Measurements from ENCODE around the gene TMEM204.

TMEM204 gene

GRCh38 chr16:1575578-1575977 lies 42.1 kb downstream of the TMEM204 start:
- no peak overlapping the region for H3K27ac ChIP-seq
- no peak for TF ChIP-seq CTCF (IDR thresholded peaks at IDR 0.05)
- TF ChIP-seq ZFX (IDR thresholded peaks at IDR 0.05; ENCODE audit: borderline replicate concordance): no peak

DNA sequence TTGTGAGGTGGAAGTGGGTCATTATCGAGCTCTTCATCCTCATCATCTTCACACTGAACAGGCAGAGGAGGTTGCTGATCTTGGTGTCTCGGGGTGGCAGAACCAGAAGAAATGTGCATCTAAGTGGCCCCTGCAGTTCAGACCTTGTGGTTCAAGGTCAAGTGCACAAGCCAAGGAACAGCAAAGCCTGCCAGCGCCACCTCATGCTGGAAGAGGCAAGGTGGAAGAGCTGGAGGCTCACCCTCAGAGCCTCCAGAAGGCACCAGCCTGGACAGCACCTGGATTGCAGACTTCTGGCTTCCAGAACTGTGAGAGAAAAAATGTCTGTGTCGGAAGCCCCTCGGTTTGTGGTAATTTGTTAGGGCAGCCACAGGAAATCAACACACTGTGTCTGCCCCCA lies 45.7 kb downstream of the TMEM204 start:
- H3K27ac ChIP-seq: no peak overlapping the region
- TF ChIP-seq CTCF (IDR thresholded peaks at IDR 0.05) (no peak), ZFX (IDR thresholded peaks at IDR 0.05; ENCODE audit: borderline replicate concordance) (no peak)

DNA sequence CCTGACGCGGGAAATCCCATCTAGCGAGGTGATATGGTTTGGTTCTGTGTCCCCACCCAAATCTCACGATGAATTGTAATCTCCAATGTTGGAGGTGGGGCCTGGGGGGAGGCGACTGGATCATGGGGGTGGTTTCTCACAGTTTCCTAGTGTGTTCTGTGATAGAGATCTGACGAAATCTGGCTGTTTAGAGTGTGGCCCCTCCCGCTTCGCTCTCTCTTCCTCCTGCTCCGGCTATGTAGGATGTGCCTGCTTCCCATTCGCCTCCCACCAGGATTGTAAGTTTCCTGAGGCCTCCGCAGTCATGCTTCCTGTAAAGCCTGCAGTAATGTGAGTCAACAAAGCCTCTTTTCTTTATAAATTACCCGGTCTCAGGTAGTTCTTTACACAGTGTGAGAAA lies 46.8 kb downstream of the TMEM204 start:
- H3K27ac ChIP-seq: peak overlapping the region; percentile 36; the same call in 1 of the 2 replicates
- no peak for TF ChIP-seq ZFX (IDR thresholded peaks at IDR 0.05; ENCODE audit: borderline replicate concordance)
- TF ChIP-seq CTCF (IDR thresholded peaks at IDR 0.05): no peak

- H3K27ac ChIP-seq: peak overlapping the region; percentile 36; the same call in 1 of the 2 replicates
- TF ChIP-seq ZFX (IDR thresholded peaks at IDR 0.05; ENCODE audit: borderline replicate concordance) (no peak), CTCF (IDR thresholded peaks at IDR 0.05) (no peak)
Observed at GRCh38 chr16:1580956-1581355, 47.5 kb downstream of the TMEM204 start.

DNA sequence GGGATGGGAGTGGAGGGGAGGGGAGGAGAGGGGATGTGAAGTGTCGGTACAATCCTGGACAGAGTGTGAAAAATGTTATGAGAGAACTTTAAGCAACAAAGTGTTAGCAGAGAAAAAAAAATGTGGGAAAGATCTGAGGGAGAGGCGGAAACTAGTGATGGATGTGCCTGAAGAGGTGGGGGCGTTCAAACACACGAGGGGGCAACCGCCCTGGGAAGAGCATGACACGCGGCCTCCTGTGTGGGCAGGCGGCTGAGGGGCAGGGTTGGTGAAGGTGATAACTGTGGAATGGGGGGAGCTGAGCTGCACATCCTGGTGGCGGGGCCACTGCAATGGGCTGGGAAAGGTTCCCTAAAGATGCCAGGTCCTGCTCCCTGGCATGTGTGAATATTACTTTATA lies 48.3 kb downstream of the TMEM204 start:
- H3K27ac ChIP-seq: no peak overlapping the region
- TF ChIP-seq ZFX (IDR thresholded peaks at IDR 0.05; ENCODE audit: borderline replicate concordance) (no peak), CTCF (IDR thresholded peaks at IDR 0.05) (no peak)

GRCh38 chr16:1583180-1583579 lies 49.7 kb downstream of the TMEM204 start:
- TF ChIP-seq CTCF (IDR thresholded peaks at IDR 0.05): no peak
- TF ChIP-seq ZFX (IDR thresholded peaks at IDR 0.05; ENCODE audit: borderline replicate concordance): no peak
- no peak overlapping the region for H3K27ac ChIP-seq

DNA sequence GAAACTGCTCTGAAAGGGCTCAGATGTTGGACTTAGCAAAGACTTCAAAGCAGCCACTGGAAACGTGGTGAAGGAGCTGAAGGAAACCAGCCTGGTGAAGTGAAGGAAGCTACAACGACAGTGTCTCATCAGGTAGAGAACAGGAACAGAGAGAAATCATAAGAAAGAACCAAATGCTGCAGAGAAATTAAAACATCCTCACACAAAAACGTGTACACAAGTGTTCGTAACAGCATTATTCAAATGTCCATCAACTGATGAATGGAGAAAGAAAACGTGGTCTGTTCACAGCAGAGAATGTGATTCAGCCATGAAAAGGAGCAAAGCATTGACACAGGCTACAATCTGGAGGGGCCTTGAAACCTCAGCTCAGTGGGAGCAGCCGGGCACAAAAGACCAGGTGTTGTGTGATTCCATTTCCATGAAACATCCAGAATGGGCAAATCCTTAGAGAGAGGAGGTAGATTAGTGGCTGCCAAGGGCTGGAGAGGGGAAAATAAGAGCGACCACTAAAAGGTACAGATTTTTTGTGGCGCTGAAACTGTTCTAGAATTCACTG lies 51.5 kb downstream of the TMEM204 start:
- TF ChIP-seq CTCF (IDR thresholded peaks at IDR 0.05): no peak
- TF ChIP-seq ZFX (IDR thresholded peaks at IDR 0.05; ENCODE audit: borderline replicate concordance): no peak
- no peak overlapping the region for H3K27ac ChIP-seq

Data from 22Rv1 (cell line).